HG02623 (cell line): ENCODE measurements around the gene RPS6KL1.

Experiments used
- ATAC-seq: cut with Tn5 transposase; IDR thresholded peaks from one replicate; pipeline ENCODE4 v1.9.1; 2021; ENCODE audit warnings: moderate library complexity; ENCODE audit not compliant: unreplicated experiment

The RPS6KL1 gene

DNA sequence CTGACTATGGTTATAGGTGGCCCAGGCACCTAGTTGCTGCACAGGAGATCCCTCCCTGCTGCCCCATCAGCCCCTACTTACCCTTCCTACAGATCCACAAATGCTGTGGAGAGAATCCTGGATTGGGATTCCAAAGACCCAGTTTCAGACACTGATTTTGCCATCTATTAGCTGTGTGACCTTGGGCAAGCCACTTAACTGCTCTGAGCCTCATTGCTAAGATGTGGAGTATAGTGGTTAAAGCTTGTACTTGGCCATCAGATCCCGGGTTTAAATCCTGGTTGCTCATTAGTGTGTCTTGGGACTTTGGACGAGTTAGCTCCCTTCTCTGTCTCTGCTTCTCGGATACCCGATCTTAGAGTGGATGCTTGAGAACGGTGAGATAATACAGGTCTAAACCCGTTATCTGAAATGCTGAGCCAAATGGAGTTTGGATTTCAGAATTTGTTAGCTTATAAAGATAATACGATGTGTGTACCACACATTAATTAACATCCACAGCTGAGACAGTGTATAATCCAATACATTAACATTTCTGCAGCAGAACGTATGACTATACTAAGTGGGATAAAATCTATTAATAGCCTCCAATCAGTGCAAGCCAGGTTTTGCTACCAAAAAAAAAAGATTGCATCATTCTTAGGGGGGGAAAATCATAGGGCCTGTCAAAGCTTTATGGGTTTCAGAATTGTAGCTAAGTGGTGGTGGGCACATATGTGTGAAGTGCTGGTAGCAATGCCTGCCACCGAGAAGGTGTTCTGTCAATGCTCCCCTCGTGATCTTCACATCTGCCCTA lies 63.1 kb downstream of the RPS6KL1 start:
- ATAC-seq = no peak

GRCh38 chr14:74858022-74858421 lies 65.0 kb downstream of the RPS6KL1 start:
- ATAC-seq = no peak

DNA sequence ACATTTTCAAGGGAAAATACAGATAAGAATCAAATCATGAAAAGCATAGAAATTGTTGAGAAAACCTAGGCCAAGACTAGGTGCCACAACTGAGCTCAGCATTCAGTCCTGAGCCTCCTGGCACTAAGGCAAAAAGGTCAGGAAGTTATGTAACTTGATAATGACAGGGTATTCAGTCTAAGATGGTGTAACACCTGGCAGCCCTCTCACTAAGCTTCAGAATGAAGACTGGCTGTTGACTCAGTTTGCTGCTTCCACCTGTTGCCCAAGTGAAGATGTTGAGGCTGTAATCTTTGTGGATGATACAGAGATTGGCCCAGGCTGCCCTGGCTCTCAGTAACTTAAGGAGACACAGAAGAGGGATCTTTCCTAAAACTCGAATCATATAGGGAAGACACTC lies 66.7 kb downstream of the RPS6KL1 start:
- ATAC-seq = no peak

GRCh38 chr14:74855945-74856344 lies 67.1 kb downstream of the RPS6KL1 start:
- ATAC-seq = no peak

- ATAC-seq = no peak
Measured at GRCh38 chr14:74855021-74855420, 68.0 kb downstream of the RPS6KL1 start.
